22Rv1 (cell line): ENCODE measurements around the gene FAM120A.

ENCODE experiments used
- CTCF ChIP-seq: fragments of 450-650 bp; IDR thresholded peaks from 2 replicates; pipeline ENCODE4 v1.5.1; 2017; ENCODE audit warnings: mild to moderate bottlenecking
- ZFX ChIP-seq: fragments of 450-650 bp; IDR thresholded peaks from 2 replicates; pipeline ENCODE4 v1.6.1; 2017; ENCODE audit warnings: antibody characterized with exemption, borderline replicate concordance

GRCh38 chr9:93468763-93469456 lies 17.4 kb downstream of the FAM120A start:
- TF ChIP-seq CTCF (no peak), ZFX (no peak)
